NOMO-1 treated with dmso at 0.1 percent for 144 hours (cell line): Measurements from ENCODE around the gene MYL12A.
A peak's percentile ranks its signal among the peaks of the same experiment; 100 is the strongest.
"Not testable (repeated sequence)": the region's sequence is repeated elsewhere in the genome, so short reads cannot be mapped to it uniquely, and the experiment has no call there.

ENCODE experiments used
- DNase-seq: peaks from one replicate; lab custom pipeline; 2025; ENCODE audit not compliant: unreplicated experiment; lab: John Stamatoyannopoulos, UW

Gene MYL12A

GRCh38 chr18:3247240-3248061 is at the start of gene MYL12A:
MYL12A (plus strand) TSS chr18:3247801; CDS start chr18:3253248, 5,447 bp downstream.
- peak; percentile 96 for DNase-seq

- not testable (repeated sequence) for DNase-seq
Observed at GRCh38 chr18:3198260-3198860, 49.2 kb upstream of the MYL12A start.

GRCh38 chr18:3199942-3200645 is 47.5 kb upstream of the MYL12A start:
- DNase-seq = no peak

- DNase-seq = no peak
Observed at GRCh38 chr18:3205239-3205638, 42.4 kb upstream of the MYL12A start.

- no peak for DNase-seq
Observed at GRCh38 chr18:3207565-3207964, 40.0 kb upstream of the MYL12A start.

DNA sequence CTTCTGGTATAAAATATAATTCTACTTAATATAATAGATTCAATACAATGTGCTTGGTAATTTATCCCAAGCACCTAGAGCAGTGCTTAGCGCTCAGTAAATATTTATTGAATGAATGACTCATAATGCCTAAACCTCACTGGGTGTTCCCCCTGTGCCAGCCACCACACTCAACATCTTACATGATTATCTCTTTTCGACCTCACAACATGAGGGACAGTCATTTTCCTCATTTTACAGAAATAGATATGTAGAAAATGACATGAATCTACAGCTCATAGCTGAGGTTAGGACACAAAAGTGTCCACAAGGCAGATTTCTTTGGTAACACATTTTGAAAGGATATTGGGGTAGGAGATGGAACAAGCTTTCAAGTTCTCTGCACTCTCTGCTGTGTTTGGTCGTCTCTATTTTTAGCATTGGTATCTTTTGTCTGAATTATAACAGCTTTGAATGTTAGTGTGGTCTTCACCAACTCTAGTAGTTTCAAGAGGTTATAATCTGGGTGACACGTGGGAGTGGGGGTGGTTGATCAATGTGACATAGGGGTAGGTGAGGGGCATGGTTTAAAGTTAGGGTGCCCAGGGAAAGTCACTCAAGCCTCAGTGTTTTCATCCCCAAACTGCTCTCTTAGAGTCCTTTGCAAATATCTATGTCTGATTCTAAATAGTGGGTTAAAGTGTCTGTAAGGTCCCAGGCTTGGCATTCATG is 37.6 kb upstream of the MYL12A start:
- DNase-seq = no peak

- no peak for DNase-seq
Observed at GRCh38 chr18:3211236-3211992, 36.2 kb upstream of the MYL12A start.

DNA sequence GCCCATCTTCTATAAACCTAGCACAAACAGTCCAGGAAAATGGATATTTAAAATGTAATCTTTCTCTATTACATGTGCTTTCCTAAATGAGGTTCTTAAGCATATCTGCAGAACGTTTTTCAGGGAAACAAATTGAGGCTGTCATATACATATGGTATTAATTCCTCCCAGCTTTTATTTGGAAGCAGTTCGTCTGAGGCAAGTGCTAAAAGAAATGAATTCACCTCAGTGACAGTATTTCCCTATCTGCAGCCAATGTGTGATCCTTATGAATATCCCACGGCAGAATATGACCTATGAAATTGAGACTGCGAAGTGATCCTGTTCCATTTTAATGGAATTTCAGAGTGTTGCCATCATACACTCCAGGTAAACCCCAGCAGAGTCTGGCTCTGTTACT is 34.9 kb upstream of the MYL12A start:
- no peak for DNase-seq

DNA sequence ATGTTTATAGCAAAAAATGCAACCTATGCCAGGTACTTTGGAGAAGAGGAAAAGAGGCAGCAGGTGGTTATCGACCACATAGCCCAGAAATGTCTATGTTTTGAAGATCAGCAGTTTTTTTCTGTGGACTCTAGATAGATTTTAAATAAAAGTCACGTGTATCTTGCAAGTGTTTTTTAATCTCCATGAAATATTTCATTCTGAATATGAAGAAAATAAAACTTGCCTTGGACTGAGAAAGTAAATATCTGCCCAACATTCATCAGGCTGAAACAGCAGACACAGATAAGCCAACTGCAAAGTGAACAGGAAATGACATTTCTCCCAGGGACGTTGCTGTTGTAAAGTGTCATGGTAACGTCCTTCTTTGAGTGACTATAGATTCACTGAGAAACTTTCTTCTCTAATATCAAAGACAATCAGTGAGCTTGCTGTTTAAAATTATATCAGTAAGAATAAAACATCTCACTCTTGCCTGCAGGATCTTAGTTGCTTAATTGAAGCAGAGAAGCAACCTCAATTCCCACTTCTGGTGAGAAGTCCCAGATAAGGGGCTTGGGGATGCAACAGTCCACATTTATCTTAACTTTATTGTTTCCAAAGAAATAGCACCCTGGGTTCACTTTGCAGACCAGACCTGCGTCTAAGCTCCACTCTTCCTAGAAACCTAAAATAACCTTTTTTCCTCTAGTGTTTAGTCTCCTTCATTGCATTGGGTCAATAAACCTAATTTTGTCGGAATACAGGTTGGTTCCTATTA is 34.1 kb upstream of the MYL12A start:
- no peak for DNase-seq

- no peak for DNase-seq
Observed at GRCh38 chr18:3214855-3215637, 32.6 kb upstream of the MYL12A start.

DNA sequence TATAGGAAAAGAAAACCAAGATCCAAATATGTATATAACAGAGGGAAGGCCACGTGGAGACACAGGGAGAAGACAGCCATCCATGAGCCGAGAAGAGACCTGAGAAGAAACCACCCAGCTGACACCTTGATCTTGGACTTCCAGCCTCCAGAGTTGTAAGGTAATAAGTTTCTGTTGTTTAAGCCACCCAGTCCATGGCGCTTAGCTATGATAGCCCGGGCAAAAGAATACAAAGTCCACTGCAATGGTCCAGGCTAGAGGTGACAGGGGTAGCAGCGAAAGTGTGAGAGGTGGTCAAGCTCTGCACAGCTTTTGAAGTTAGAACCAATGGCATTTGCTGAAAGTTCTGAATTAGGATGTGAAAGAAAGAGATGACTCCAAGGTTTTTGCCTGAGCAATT is 30.6 kb upstream of the MYL12A start:
- DNase-seq = no peak

- DNase-seq = no peak
Observed at GRCh38 chr18:3217948-3218647, 29.5 kb upstream of the MYL12A start.

- no peak for DNase-seq
Observed at GRCh38 chr18:3218819-3219218, 28.8 kb upstream of the MYL12A start.

GRCh38 chr18:3219241-3219630 is 28.4 kb upstream of the MYL12A start:
- DNase-seq = no peak

- no peak for DNase-seq
Observed at GRCh38 chr18:3219631-3220335, 27.8 kb upstream of the MYL12A start, which contains the start of gene MYOM1. MYOM1 (minus strand) TSS chr18:3219968; CDS start chr18:3215223, 4,745 bp downstream.

DNA sequence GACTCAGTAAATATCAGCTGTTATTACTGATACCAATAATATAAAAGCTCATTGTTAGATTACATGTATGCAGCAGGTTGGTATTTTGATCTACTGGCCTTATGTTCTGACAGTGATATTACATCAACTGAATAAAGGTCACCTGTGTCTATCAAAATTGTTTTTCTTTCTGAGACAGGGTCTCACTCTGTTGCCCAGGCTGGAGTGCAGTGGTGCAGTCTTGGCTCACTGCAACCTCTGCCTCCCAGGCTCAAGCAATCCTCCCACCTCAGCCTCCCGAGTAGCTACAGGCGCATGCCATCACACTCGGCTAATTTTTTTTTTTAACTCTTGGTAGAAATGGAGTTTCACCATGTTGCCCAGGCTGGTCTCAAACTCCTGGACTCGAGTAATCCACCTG is 26.7 kb upstream of the MYL12A start:
- not testable (repeated sequence) for DNase-seq

DNA sequence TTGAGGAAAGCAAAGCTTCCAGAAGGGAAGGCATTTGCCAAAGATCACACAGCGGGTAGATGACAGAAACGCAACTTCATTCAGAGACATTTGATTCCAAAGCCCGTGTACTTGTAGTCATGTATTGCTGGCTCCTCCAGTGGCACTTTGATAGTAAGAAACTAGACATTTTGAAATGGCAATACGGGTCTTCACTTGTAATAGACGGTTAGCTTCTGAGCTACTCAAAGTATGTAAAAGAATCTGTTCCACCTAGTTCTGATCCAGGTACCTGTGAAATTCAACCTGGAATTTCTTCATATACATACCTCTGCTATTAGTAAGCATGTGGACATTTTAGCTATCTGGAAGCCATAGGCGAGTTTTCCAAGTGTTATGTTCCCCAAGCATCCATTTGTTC is 26.1 kb upstream of the MYL12A start:
- DNase-seq = no peak

DNA sequence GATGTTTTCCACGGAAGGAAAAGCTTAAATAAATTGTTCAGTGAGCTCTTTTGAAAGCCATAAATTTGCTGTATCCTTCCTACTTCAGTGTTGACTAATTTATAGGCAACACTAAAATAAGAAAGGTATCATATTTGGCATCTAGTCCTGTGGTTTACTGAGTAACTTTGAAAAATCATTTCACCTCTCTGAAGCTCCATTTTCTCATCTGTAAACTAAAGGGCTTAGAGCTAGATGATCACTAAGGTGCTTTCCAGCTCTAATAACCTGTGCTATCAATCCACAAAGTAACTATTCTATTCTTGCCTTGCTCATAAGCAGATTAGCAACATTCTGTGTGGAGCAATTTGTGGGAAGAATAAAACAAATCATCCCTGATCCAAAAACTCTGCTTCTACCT is 24.2 kb upstream of the MYL12A start:
- DNase-seq = no peak
